ENCODE measurements around the gene SHCBP1L.

Gene SHCBP1L

GRCh38 chr1:182890927-182891610 lies 61.9 kb downstream of the SHCBP1L start:
- no peak for DNase-seq (ENCODE audit: low read depth)

GRCh38 chr1:182889997-182890396 lies 63.0 kb downstream of the SHCBP1L start:
- no peak for DNase-seq (ENCODE audit: low read depth)

DNA sequence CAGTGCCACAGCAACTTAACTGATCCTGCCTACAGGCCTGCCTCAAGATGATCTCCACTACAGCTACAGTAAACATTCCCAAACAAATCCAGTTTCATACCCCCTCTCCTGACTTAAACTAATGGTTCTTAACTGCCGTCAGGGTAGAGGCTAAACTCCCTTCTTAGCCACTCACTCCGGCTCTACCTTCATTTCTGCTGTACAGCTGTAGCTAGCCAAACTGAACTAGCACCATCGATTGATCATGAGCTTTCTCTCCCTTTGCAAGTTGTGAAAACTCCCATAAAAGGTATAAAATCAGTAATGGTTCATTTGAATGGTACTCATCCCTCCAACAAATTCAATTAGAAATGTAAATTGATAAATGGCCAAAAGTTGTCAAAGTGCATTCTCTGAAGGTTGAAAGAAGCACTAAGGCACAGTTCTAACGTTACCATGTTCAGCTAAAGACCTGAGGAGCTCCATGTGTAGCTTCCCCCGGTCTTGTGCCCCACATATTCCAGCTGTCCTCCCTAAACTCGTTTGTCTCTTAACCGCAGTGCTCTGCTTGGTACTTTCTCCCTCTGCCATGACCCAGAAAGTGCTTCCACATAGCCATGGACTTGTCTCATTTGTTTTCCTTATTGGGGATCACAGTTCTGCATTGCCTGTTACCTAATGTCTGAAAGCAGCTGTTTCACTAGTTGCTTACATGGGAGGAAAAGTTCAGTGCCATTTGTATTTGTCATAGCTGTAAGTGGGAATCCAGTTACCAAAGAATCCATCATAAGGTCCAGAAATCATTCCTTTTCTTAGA lies 64.0 kb downstream of the SHCBP1L start:
- DNase-seq (ENCODE audit: low read depth) = no peak

GRCh38 chr1:182886985-182887384 lies 66.0 kb downstream of the SHCBP1L start:
- no peak for DNase-seq (ENCODE audit: low read depth)

DNA sequence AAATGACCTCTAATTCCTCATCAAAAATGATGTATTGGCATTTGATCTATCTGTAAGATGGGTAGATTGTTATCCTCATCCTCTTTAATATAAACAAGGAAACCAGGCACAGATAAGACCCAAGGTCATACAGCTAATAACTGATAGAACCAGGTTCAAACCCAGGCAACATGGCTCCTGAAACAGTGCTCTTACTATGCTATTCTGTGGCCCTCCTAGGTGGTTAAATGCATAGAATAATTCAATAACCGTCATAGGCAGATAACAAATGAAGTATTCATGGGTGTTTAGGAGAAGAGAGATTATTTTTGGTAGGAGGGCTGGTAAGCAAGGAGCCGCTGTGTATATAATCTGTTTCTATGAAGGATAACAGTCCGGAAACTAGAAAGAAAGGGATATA lies 67.4 kb downstream of the SHCBP1L start:
- no peak for DNase-seq (ENCODE audit: low read depth)

GRCh38 chr1:182884872-182885271 lies 68.1 kb downstream of the SHCBP1L start:
- DNase-seq (ENCODE audit: low read depth) = no peak

DNA sequence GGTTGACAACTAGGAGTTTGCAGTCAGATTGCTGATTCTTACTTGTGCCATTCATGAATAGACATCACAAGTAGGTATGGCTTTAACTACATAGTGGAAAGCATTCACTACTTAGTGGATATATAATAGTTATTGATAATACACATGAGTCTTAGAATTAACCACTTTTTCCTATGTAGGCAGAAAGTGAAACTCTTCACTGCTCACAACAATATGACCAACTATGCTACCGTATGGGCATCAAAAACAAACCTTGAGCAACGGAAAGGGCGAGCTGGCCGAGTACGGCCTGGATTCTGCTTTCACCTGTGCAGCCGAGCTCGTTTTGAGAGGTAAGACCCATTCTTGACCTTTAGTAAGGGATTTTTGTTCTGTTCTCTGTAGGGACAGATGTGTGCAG lies 75.1 kb downstream of the SHCBP1L start:
- no peak for DNase-seq (ENCODE audit: low read depth)

GRCh38 chr1:182877331-182877730 lies 75.6 kb downstream of the SHCBP1L start:
- DNase-seq (ENCODE audit: low read depth) = no peak

DNA sequence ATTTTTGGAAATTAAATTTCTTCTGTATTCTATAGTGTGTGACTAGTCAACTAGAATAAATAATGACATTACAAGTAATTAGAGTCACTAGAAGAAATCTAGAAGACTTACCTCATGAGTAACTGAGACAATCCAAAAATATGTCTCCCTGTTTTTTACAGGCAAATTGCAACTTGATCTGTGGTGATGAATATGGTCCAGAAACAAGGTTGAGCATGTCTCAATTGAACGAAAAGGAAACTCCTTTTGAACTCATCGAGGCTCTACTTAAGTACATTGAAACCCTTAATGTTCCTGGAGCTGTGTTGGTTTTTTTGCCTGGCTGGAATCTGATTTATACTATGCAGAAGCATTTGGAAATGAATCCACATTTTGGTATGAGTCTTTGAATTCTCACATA lies 77.1 kb downstream of the SHCBP1L start:
- no peak for DNase-seq (ENCODE audit: low read depth)

DNA sequence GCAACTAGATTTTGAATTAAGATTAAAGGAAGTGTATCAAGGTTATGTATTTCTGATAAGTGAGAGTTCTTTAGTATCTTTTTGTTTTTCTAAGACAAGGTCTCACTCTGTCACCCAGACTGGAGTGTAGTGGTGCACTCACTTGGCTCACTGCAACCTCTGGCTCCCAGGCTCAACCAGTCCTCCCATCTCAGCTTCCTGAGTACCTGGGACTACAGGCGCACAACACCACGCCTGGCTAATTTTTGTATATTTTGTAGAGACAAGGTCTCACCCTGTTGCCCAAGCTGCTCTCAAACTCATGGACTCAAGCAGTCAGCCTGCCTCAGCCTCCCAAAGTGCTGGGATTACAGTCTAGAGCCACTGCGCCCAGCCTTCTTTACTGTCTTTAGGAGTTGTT lies 80.1 kb downstream of the SHCBP1L start:
- no peak for DNase-seq (ENCODE audit: low read depth)

DNA sequence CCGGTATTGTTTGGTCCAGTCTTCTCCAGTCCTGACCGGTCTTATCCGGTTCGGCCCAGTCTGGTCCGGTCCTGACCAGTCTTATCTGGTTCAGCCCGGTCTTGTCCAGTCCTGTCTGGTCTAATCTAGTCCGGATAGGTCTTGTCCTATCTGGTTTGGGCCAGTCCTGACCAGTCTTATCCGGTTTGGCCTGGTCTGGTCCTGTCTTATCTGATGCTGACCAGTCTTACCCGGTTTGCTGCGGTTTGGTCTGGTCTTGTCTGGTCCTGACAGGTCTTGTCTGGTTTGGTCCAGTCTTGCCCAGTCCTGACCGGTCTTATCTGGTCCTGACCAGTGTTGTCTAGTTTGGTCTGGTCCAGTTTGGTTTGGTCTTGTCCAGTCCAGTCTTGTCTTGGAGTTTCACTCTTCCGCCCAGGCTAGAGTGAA lies 83.7 kb downstream of the SHCBP1L start:
- no peak for DNase-seq (ENCODE audit: low read depth)

GRCh38 chr1:182867861-182868260 lies 85.1 kb downstream of the SHCBP1L start:
- DNase-seq (ENCODE audit: low read depth) = no peak

DNA sequence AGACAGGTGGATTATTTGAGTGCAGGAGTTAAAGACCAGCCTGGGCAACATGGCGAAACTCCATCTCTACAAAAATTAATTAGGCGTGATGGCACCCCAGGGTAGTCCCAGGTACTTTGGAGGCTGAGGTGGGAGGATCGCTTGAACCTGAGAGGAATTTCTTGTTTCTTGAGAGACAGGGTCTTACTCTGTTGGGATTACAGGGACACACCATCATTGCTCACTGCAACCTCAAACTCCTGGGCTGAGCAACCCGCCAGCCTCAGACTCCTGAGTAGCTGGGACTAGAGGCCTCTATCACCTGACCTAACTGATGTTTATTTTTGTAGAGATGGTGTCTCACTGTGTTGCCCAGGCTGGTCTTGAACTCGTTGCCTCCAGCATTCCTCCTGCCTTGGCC lies 89.0 kb downstream of the SHCBP1L start:
- DNase-seq (ENCODE audit: low read depth) = no peak

GRCh38 chr1:182862827-182863226 lies 90.1 kb downstream of the SHCBP1L start:
- DNase-seq (ENCODE audit: low read depth) = no peak

DNA sequence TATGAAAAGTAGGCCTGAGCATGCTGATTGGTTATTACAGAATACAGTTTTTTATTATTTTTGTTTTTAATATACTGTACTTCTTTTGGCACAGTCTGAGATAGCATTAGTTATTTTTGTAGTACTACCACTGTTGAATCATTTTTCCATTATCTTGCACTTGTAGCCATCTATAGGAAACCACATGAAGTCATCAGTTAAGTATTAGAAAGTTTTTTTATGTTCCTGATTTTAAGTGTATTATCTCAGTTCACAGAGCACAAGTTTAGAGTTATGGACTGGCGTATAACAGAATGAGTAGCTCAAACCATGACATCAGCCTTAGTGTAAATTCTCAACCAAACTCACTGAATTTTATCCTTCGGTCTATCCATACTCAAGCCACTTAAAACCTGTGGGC lies 91.0 kb downstream of the SHCBP1L start:
- no peak for DNase-seq (ENCODE audit: low read depth)

DNA sequence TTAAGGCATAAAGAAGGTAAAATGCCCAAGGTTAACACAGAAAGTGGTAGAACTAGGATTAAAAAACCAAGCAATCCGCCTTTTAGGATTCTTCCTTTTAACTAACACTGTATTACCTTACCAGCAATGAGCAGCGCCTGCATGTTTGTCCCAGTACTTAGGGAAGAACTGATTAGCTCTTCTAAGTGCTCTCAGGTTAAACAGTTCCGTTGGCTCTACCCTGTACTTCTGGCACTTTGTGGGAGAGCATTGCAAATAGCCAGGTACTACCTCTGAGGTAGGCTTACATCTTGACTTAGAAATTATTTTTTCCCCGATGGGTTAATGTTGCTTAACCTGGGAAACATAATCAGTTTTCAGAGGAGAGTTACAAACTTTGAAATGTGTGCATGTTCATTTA lies 92.3 kb downstream of the SHCBP1L start:
- no peak for DNase-seq (ENCODE audit: low read depth)

DNA sequence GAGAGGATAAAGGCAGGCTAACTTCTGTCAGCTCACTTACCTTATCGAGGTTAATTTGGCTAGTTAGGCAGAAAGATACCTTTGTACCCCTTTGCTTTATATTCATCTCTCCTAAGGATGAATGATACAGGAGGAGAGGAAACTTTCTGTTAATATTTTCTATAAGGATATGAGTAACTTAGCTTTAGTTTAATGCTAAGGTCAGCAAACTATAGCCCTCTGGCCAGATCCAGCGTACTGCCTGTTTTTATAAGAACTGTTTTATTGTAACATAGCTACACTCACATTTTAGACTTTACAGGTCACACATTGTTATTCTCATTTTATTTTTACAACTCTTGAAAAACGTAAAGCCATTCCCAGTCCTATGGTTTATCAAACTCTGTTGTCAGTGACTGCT lies 95.8 kb downstream of the SHCBP1L start:
- no peak for DNase-seq (ENCODE audit: low read depth)

DNA sequence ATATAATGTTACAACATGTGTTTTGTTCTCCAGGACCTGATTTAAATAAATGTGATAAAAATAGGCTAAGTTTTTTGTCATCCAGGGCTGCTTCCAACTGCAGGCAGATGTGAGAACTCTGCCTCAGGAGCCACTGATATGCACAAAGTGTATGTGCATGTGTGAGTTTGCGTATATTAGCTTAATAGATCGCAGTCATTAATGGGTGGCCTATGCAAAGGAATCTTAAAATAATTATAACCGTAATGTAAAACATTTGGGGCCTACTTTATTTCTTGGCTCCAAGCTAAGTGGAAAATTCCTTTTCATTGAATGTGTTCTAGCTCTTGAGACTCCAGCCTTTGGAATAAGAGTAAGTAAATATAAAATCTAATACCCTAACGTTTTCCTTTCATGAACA lies 97.1 kb downstream of the SHCBP1L start:
- no peak for DNase-seq (ENCODE audit: low read depth)

- DNase-seq (ENCODE audit: low read depth) = no peak
These were observed 101.1 kb downstream of the SHCBP1L start for GRCh38 chr1:182851825-182852224.

- DNase-seq (ENCODE audit: low read depth) = no peak
These were observed 102.6 kb downstream of the SHCBP1L start for GRCh38 chr1:182850319-182850718.

Measured in HS-27A (cell line).